Upper lobe of right lung (tissue), 1 donor: Measurements from ENCODE around the gene GLIS1. TPM values are rescaled to one million over a fixed set of nuclear protein-coding genes. Genes with fewer than 3 reads are reported as not detected.
A peak's percentile ranks its signal among the peaks of the same experiment; 100 is the strongest.

ENCODE experiments used
- ATAC-seq: fragments of 200-7000 bp; cut with Tn5 transposase; one replicate; pipeline ENCODE4 v1.9.1; 2020; ENCODE audit warnings: mild to moderate bottlenecking, moderate library complexity
- DNase-seq: peaks from one replicate; pipeline ENCODE4 v3.0.0-alpha.2; 2020
- H3K27ac ChIP-seq: fragments of 200-600 bp; one replicate; pipeline ENCODE4 v1.8.0; 2022
- H3K27me3 ChIP-seq: fragments of 200-600 bp; one replicate; pipeline ENCODE4 v1.8.0; 2022; ENCODE audit warnings: mild to moderate bottlenecking
- H3K36me3 ChIP-seq: fragments of 200-600 bp; one replicate; pipeline ENCODE4 v1.8.0; 2022
- H3K4me1 ChIP-seq: fragments of 200-600 bp; one replicate; pipeline ENCODE4 v1.8.0; 2022
- H3K4me3 ChIP-seq: fragments of 200-600 bp; one replicate; pipeline ENCODE4 v1.8.0; 2022; ENCODE audit warnings: mild to moderate bottlenecking
- H3K9me3 ChIP-seq: fragments of 200-600 bp; one replicate; pipeline ENCODE4 v1.8.0; 2022
- CTCF ChIP-seq: fragments of 200-600 bp; IDR thresholded peaks from one replicate; pipeline ENCODE4 v1.8.0; 2022; ENCODE audit warnings: antibody characterized with exemption
- intact Hi-C: fragments of 100-400 bp; cut with DNase I; formaldehyde crosslinking; loops from one replicate; pipeline ENCODE4 v1.11.0; 2022
- total RNA-seq: library from RNA; stranded (reverse); fragmentation: NEBNext Ultra II Directional; extraction: Animal tissue kit (Norgen Biotek cat#: 25700); gene quantifications from one replicate; pipeline ENCODE4 v1.2.1, GENCODE V29; 2021
- donor health status: DM: no; HTN: yes; CAD: no; lungs with severe emphysema.

Gene GLIS1
- total RNA-seq, 1 donor from 2014 or later, result 0.14 TPM

GRCh38 chr1:53476579-53476978 lies 262.4 kb downstream of the GLIS1 start:
- H3K9me3 ChIP-seq, result no peaks in the 10 kb centered on the region
- no peaks in the 10 kb centered on the region for H3K4me1 ChIP-seq
- H3K4me3 ChIP-seq, result no peak overlapping the region
- no peaks in the 10 kb centered on the region for H3K36me3 ChIP-seq
- peak; percentile 42 for DNase-seq
- H3K27me3 ChIP-seq, result no peaks in the 10 kb centered on the region
- no peak for ATAC-seq
- intact Hi-C loops, result no loop called here
- no peak overlapping the region for H3K27ac ChIP-seq
- no peak for TF ChIP-seq CTCF

GRCh38 chr1:53475664-53476063 lies 263.3 kb downstream of the GLIS1 start:
- intact Hi-C loops, result no loop called here
- DNase-seq (peak; percentile 13), ATAC-seq (no peak)
- no peaks in the 10 kb centered on the region for H3K4me1 ChIP-seq
- H3K27me3 ChIP-seq, result no peaks in the 10 kb centered on the region
- no peaks in the 10 kb centered on the region for H3K36me3 ChIP-seq
- H3K27ac ChIP-seq, result no peak overlapping the region
- TF ChIP-seq CTCF, result no peak
- H3K4me3 ChIP-seq, result no peak overlapping the region
- no peaks in the 10 kb centered on the region for H3K9me3 ChIP-seq

- no peak for TF ChIP-seq CTCF
- Histone ChIP-seq H3K27ac (no peak overlapping the region), H3K27me3 (no peaks in the 10 kb centered on the region), H3K9me3 (no peaks in the 10 kb centered on the region), H3K4me3 (no peak overlapping the region), H3K4me1 (no peaks in the 10 kb centered on the region), H3K36me3 (no peaks in the 10 kb centered on the region)
- intact Hi-C loops, result no loop called here
- no peak for ATAC-seq
- no peak for DNase-seq
Measured at GRCh38 chr1:53473463-53473862, 265.5 kb downstream of the GLIS1 start.

GRCh38 chr1:53471000-53471399 lies 268.0 kb downstream of the GLIS1 start:
- H3K9me3 ChIP-seq, result no peaks in the 10 kb centered on the region
- DNase-seq (no peak), ATAC-seq (no peak)
- no peak overlapping the region for H3K4me3 ChIP-seq
- no peaks in the 10 kb centered on the region for H3K4me1 ChIP-seq
- intact Hi-C loops, result no loop called here
- TF ChIP-seq CTCF, result no peak
- H3K36me3 ChIP-seq, result no peaks in the 10 kb centered on the region
- no peak overlapping the region for H3K27ac ChIP-seq
- H3K27me3 ChIP-seq, result no peaks in the 10 kb centered on the region

- H3K27me3 ChIP-seq, result no peaks in the 10 kb centered on the region
- H3K27ac ChIP-seq, result no peak overlapping the region
- H3K9me3 ChIP-seq, result no peaks in the 10 kb centered on the region
- no peaks in the 10 kb centered on the region for H3K36me3 ChIP-seq
- no peak overlapping the region for H3K4me3 ChIP-seq
- no peak for DNase-seq
- TF ChIP-seq CTCF, result no peak
- intact Hi-C loops, result no loop called here
- no peak for ATAC-seq
- no peaks in the 10 kb centered on the region for H3K4me1 ChIP-seq
Measured at GRCh38 chr1:53470584-53470983, 268.4 kb downstream of the GLIS1 start.

GRCh38 chr1:53470155-53470554 lies 268.8 kb downstream of the GLIS1 start:
- Histone ChIP-seq H3K9me3 (no peaks in the 10 kb centered on the region), H3K27ac (no peak overlapping the region), H3K27me3 (no peaks in the 10 kb centered on the region), H3K4me3 (no peak overlapping the region), H3K4me1 (no peaks in the 10 kb centered on the region), H3K36me3 (no peaks in the 10 kb centered on the region)
- peak; percentile 88 for ATAC-seq
- TF ChIP-seq CTCF, result peak; percentile 57
- intact Hi-C loops, result no loop called here
- peak; percentile 78 for DNase-seq
